GM18870 (cell line): ENCODE measurements around the gene JAK1.

Experiments used
- ATAC-seq: cut with Tn5 transposase; IDR thresholded peaks from one replicate; pipeline ENCODE4 v1.9.1; 2021; ENCODE audit warnings: moderate library complexity; ENCODE audit not compliant: unreplicated experiment

JAK1 gene

GRCh38 chr1:64801851-64802523, 164.4 kb downstream of the JAK1 start:
- no peak for ATAC-seq

- no peak for ATAC-seq
These were observed 167.5 kb downstream of the JAK1 start for GRCh38 chr1:64798872-64799271.

GRCh38 chr1:64790832-64791487, 175.4 kb downstream of the JAK1 start:
- ATAC-seq, result no peak
